IPS-NIHi11 (cell line): ENCODE results near the gene TOP3A.
A peak's percentile ranks its signal among the peaks of the same experiment; 100 is the strongest.
"Not testable (repeated sequence)": the region's sequence is repeated elsewhere in the genome, so short reads cannot be mapped to it uniquely, and the experiment has no call there.

Experiments
- DNase-seq: peaks from one replicate; pipeline ENCODE4 v3.0.0; 2012; ENCODE audit warnings: mixed read lengths, low spot score

Gene TOP3A

DNA sequence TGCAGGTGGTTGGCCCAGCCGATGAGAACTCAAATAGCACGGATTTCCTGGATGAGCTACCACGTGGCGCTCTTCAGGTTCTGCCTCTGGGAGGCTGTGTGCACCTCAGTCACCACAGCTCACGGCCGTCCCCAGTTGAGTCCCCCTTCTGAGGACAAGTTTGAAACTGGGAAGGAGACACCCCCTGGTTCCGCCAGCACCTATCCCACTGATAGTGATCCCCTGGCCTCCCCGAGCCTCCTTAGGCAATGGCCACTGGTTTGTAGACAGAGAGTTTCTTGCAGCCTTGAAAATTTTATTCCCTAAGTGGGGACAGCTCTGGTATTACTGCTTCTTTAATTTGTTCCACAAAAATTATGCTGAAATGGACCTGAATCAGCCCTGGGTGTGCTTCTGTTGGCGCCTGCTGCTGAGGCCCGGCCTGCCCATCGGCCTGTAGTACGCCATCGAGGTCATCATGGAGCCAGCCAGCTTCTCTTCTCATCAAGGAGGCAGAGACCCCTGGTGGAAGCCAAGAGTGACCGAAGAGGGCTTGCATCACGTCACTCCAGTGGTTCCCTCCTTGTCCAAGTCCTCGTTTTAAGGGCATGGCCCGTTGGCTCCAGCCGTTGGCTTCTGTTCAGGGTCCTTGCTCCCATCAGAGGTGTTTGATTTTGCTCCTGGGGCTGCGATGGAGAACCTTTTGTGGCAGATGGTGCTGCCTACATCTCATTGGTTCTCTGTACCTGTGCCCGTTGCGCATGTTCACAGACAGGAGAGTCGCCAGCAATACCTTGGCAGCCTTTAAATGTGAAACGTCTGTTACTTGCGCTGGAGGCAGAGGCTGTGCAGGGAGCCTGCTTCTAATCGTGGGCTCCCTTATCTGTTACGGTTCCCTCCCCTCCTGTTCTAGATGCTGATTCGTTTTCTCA is 9.6 kb upstream of the TOP3A start:
- no peak for DNase-seq

GRCh38 chr17:18323507-18324139 is 8.8 kb upstream of the TOP3A start:
- DNase-seq = no peak

- DNase-seq = no peak
Measured at GRCh38 chr17:18323007-18323406, 8.2 kb upstream of the TOP3A start.

GRCh38 chr17:18322522-18322921 is 7.7 kb upstream of the TOP3A start:
- DNase-seq = no peak

- peak; percentile 26 for DNase-seq
Measured at GRCh38 chr17:18321309-18321708, 6.5 kb upstream of the TOP3A start.

DNA sequence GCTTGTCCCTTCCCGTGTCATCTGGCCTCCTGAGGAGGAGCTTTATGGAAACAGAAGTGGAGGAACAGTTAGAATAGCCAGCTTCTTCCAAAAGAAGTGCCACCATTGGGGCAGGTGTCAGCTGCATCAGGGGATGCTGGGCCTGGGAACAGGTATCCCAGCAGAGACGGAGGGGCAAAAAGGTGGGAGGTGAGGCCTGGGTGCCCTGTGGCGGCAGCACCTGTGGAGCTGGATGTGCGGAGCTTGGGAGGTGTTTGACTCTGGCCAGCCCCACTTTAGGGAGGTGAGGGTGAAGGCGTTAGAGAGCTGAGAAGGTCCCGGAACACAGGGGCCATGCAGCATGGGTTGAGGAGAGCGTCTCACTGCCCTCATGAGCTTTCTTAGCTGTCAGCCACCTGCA is 5.5 kb upstream of the TOP3A start:
- DNase-seq = no peak

DNA sequence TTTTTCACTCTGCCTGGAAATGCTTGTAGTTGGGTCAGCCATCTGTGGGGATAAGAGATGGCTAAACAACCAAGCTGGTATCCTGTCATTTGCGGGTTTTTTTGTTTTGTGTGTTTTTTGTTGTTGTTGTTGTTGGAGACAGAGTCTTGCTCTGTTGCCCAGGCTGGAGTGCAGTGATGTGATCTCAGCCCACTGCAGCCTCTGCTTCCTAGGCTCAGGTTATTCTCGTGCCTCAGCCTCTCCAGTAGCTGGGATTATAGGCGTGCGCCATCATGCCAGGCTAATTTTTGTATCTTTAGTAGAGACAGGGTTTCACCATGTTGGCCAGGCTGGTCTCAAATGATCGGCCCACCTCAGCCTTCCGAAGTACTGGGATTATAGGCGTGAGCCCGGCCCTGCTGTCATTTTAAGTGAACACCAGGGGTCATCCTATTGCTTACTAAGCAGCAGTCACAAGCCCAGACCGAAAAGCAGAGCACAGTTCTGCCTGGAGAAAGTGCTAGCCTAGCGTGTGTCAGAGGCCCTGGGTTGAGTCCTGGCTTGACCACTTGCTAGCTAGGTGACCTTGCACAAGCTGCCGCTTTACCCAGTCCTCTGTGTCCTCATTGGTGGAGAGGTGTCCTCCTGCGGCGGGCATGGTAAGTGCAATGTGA is 4.9 kb upstream of the TOP3A start:
- peak; percentile 37 for DNase-seq

DNA sequence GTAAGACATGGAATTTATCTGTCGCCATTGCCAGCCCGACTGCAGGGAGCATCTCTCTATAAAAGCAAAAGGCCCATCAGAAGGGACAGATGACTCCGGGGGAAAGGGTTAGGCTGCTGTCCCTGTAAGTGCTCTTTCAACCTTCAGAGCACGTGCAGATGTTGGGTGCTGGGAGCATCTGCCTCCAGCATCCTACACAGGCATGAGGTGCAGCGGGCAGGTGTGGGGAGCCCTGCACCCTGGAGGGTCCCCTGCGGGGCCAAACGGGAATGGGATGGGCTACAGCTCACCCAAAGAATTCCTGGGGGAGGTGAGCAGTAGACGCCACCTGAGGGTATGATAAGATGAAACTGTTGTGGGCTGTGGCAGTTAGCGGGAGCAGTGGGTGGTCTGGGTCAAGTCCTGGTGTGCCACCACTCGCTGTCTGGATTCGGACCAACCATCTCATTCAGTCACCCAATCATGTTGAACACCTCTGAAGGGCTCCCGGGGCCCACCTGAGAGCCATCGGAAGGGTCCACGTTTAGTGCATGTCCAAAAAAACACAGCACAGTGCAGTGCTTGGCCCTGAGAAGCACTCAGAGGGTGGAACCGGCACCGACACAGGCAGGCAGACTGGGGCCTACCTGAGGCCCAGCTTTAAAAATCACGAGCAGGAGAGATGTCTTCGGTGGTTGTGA is 4.1 kb upstream of the TOP3A start:
- no peak for DNase-seq

DNA sequence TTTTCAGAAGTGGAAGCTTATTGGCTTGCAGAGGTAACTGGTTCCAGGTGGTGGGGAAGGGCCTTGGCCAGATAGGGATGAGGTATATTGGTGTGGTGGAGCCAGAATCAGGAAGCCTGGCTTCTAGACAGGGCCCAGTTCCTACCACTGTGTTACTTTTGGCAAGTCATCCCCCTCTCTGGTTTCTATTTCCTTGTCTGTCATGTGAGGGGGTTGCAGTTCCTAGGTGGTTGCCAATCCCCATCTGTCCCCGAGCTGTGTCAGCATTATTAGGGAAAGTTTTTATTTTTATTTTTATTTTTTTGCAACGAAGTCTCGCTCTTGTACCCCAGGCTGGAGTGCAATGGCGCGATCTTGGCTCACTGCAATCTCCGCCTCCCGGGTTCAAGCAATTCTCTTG is 3.3 kb upstream of the TOP3A start:
- no peak for DNase-seq

GRCh38 chr17:18315961-18316360 is 1.2 kb upstream of the TOP3A start:
- DNase-seq = no peak

DNA sequence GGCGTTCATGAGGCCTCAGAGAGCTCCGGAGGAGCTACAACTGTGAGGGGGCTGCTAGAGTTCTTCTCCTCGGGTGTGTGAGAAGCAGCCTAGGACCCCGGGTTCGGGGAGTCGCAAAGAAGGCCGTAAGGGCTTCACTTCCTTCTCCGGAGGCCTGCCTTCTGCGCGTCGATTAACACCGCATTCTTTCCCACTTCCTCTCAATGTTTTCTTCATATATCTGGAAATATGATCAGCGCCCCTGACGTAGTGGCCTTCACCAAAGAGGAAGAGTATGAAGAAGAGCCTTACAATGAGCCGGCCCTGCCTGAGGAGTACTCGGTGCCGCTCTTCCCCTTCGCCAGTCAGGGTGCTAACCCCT is 748 bp upstream of the TOP3A start:
- DNase-seq = no peak

GRCh38 chr17:18314059-18314730 is 599 bp downstream of the TOP3A start:
- no peak for DNase-seq

DNA sequence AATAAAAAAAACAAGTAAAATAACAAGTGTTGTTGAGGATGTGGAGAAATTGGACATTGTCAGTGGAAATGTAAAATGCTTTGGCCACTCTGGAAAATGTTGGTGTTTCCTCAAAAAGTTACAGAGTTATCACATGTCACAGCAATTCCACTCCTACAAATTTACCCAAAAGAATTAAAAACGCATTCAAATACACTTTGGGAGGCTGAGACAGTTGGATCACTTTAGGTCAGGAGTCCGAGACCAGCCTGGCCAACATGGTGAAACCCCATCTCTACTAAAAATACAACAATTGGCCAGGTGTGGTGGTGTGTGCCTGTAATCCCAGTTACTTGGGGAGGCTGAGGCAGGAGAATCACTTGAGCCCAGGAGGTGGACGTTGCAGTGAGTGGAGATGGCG is 5.6 kb downstream of the TOP3A start:
- DNase-seq = no peak

DNA sequence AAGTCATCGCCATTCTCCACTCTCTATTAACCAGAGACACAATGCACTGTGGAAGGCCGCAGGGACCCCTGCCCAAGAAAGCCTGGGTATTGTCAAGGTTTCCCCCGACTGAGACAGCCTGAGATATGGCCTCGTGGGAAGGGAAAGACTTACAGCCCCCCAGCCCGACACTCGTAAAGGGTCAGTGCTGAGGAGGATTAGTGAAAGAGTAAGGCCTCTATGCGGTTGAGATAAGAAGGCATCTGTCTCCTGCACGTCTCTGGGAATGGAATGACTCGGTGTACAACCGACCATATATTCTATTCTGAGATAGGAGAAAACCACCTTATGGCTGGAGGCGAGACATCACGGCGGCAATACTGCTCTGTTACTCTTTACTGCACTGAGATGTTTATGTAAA is 11.6 kb downstream of the TOP3A start:
- not testable (repeated sequence) for DNase-seq

DNA sequence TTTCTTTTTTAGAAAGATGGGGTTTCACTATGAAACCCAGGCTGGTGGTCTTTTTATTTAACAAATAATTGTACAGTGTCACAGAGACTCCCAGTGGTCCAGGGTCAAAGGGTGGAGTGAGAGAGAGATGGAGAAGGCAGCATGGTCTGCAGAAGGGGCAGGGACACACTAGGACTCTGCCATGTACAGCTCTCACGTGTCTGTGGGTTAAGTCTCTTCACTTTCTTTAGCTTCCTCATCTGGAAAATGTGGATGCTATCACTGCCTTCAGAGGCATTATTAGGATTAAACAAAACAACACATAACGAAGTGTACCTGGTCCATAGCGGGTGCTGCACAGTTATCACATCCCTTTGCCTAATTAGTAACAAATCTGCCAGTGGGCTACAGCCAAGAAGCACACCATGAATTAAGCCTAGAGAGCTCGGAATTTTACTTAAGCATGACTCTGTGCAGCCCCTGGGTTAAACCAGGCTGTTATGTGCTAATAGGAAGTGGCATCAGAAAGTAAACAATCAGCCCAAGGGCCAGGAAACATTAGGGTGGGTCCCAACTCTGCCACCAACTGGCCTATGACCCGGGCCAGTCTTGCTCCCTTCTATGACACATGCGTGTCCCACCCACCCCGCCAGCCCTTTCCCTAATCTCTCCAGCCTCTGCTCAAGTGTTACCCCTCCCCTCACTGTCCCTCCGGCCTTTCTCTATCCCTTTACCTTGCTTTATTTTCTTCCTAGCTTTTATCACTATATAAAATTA is 13.9 kb downstream of the TOP3A start:
- DNase-seq = no peak

GRCh38 chr17:18298061-18298460 is 16.7 kb downstream of the TOP3A start:
- DNase-seq = not testable (repeated sequence)

GRCh38 chr17:18291718-18292540 is 22.9 kb downstream of the TOP3A start:
- no peak for DNase-seq

DNA sequence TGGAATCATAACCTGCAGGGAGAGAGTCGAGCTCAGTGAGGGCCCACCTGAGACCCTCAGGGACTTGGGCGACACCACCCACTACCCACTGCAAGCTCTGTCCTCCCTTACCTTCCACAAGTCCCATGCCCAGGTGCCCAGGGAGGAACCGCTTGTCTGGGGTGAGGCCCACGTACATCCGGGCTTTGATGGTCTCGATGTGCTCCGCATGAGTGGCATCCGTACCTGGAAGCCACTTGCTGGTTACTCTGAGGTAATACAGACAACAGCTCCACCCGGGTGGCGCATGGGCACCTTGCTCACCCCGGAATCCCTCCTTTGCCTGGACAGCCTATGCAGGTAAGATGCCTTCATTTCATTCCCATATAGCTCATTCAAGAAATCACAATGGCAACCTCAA is 29.5 kb downstream of the TOP3A start:
- no peak for DNase-seq

GRCh38 chr17:18281788-18282187 is 33.0 kb downstream of the TOP3A start:
- no peak for DNase-seq

DNA sequence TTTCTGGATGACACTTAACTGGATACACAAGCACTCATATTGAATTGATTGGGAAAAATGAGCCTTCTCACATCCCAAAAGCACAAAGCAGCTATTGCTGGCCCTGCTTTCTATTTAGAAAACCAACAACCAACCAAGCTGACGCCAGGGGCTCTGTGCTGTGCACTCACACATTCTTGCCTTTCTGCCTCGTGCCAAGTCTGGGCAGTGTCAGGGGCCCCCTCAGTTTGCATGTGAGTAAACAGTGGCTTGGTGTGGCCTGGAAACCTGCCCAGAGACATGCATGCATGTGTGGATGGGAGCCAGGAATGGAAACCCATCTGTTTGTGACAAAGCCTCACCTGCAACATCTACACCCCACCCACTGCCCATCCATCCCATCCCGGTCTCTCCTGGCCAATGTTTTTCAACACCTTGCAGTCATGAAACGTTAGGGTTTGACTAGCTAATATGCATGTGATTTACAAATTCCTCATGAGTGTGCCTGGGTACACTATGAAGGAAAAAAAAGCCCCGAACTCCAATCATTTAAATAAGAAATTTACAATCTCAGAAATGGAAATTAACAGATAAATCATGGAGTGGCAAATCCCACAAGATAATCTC is 33.9 kb downstream of the TOP3A start:
- DNase-seq = no peak
